Endodermal cell (in vitro differentiated cells): ENCODE data around the gene BICRA. TPM values are rescaled to one million over a fixed set of nuclear protein-coding genes. Genes with fewer than 3 reads are reported as not detected.

Experiments used
- DNase-seq: peaks from one replicate; pipeline ENCODE4 v3.0.0-alpha.2; 2017
- H3K27ac ChIP-seq: 2 replicates; pipeline ENCODE4 v1.5.1; 2013; ENCODE audit warnings: mild to moderate bottlenecking, low read depth, low read length, moderate library complexity
- H3K27me3 ChIP-seq: 2 replicates; pipeline ENCODE4 v1.6.1; 2013; ENCODE audit warnings: mild to moderate bottlenecking, low read length, moderate library complexity; ENCODE audit not compliant: insufficient read depth, control insufficient read depth, poor library complexity, severe bottlenecking
- H3K36me3 ChIP-seq: 2 replicates; pipeline ENCODE4 v1.7.0; 2013; ENCODE audit warnings: mild to moderate bottlenecking, low read length, moderate library complexity; ENCODE audit not compliant: control insufficient read depth, insufficient read depth
- H3K4me1 ChIP-seq: one replicate; pipeline ENCODE4 v1.7.0; 2013; ENCODE audit warnings: low read length; ENCODE audit not compliant: control insufficient read depth, insufficient read depth
- H3K4me3 ChIP-seq: 2 replicates; pipeline ENCODE4 v1.5.1; 2013; ENCODE audit warnings: mild to moderate bottlenecking, low read length, moderate library complexity
- H3K9ac ChIP-seq: 2 replicates; pipeline ENCODE4 v1.6.1; 2013; ENCODE audit warnings: mild to moderate bottlenecking, low read length, moderate library complexity; ENCODE audit not compliant: poor library complexity, severe bottlenecking; ENCODE audit errors: extremely low read depth
- H3K9me3 ChIP-seq: 2 replicates; pipeline ENCODE4 v1.6.1; 2013; ENCODE audit warnings: mild to moderate bottlenecking, low read length, moderate library complexity; ENCODE audit not compliant: control insufficient read depth
- H3K27ac Mint-ChIP-seq: 2 replicates; pipeline ENCODE4 v1.8.0; 2020; ENCODE audit warnings: mixed read lengths
- H3K27me3 Mint-ChIP-seq: 2 replicates; pipeline ENCODE4 v1.8.0; 2021; ENCODE audit warnings: mild to moderate bottlenecking, mixed read lengths; ENCODE audit not compliant: insufficient read depth
- H3K36me3 Mint-ChIP-seq: 2 replicates; pipeline ENCODE4 v1.8.0; 2020; ENCODE audit warnings: low read depth, mixed read lengths
- H3K4me1 Mint-ChIP-seq: 2 replicates; pipeline ENCODE4 v1.8.0; 2020; ENCODE audit warnings: mixed read lengths
- H3K4me3 Mint-ChIP-seq: 2 replicates; pipeline ENCODE4 v1.8.0; 2020; ENCODE audit warnings: mild to moderate bottlenecking, moderate library complexity, mixed read lengths
- H3K9me3 Mint-ChIP-seq: 2 replicates; pipeline ENCODE4 v1.8.0; 2020; ENCODE audit warnings: mild to moderate bottlenecking, mixed read lengths
- WGBS, 2 experiments: methylation state at CpG; one replicate each; pipeline versions ENCODE4 v1.1.5 to v1.1.7; 2013; ENCODE audit warnings: missing lambda C conversion rate in 2 of 2, mixed read lengths in 1 of 2; ENCODE audit not compliant: insufficient coverage in 1 of 2, insufficient read length in 1 of 2; 5-methylcytosine and 5-hydroxymethylcytosine counted together
- total RNA-seq, 2 donors: library from RNA; stranded (reverse); fragmentation: NEBNext Ultra II Directional in 1 of 2; extraction: Animal tissue kit (Norgen Biotek cat#: 25700) in 1 of 2; gene quantifications; 2 replicates in 1 of 2; 3 replicates in 1 of 2; pipeline ENCODE4 v1.2.1, GENCODE V29; 2021
- TF ChIP-seq, protein P1 (sequence below): fragments of 200-600 bp; sonication (generic); conservative IDR thresholded peaks from 2 replicates; pipeline ENCODE4 v1.5.0; 2021; ENCODE audit warnings: antibody characterized with exemption, mild to moderate bottlenecking

BICRA gene
- total RNA-seq, 2 donors from 2014 or later: 30.0 to 30.1 TPM

DNA sequence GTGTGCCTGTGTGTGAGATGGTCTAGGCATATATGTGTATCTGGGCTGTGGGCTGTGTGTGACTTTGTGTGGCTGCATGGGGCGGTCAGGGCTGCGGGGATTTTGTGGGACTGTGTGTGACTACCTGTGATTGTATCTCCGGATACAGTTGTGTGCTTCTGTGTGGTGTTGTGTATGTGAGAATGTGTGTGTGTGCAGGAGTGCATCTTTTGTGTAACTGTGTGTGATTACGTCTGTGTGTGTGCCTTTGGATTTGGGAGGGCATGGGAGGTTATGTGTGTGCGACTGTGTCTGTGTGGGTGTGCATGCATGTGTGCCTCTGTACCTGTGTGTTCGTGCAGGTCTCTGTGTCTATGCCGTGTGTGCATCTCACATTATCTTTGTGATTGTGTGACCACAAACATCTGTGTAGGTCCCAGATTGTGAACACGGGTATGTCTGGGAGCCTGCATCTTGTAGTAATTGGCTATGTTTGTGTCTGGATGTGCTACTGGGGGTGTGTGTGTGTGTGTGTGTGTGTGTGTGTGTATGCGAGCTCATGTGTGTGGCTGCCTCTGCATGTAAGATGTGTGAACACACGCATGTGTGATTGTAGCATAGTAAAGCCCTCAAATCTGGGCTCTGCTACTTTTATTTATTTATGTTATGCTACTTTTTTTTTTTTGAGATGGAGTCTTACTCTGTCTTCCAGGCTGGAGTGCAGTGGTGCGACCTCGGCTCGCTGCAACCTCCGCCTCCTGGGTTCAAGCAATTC is 111.9 kb downstream of the BICRA start:
- Histone ChIP-seq H3K36me3 (no peaks in the 10 kb centered on the region), H3K27ac (no peak overlapping the region), H3K27me3 (no peaks in the 10 kb centered on the region), H3K4me1 (no peaks in the 10 kb centered on the region), H3K4me3 (no peak overlapping the region), H3K9me3 (no peaks in the 10 kb centered on the region), H3K9ac (no peak overlapping the region)
- Mint-ChIP-seq H3K27me3 (peaks cover 1% of the 10 kb centered on the region), H3K9me3 (peaks cover 2% of the 10 kb centered on the region), H3K27ac (no peak overlapping the region), H3K36me3 (no peaks in the 10 kb centered on the region), H3K4me1 (peaks cover 3% of the 10 kb centered on the region), H3K4me3 (no peak overlapping the region)
- no peak for DNase-seq
- TF ChIP-seq, protein P1, sequence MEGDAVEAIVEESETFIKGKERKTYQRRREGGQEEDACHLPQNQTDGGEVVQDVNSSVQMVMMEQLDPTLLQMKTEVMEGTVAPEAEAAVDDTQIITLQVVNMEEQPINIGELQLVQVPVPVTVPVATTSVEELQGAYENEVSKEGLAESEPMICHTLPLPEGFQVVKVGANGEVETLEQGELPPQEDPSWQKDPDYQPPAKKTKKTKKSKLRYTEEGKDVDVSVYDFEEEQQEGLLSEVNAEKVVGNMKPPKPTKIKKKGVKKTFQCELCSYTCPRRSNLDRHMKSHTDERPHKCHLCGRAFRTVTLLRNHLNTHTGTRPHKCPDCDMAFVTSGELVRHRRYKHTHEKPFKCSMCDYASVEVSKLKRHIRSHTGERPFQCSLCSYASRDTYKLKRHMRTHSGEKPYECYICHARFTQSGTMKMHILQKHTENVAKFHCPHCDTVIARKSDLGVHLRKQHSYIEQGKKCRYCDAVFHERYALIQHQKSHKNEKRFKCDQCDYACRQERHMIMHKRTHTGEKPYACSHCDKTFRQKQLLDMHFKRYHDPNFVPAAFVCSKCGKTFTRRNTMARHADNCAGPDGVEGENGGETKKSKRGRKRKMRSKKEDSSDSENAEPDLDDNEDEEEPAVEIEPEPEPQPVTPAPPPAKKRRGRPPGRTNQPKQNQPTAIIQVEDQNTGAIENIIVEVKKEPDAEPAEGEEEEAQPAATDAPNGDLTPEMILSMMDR: no peak
- WGBS, 2 experiments: 94 to 98% methylated on average over 7 to 14 of the region's 14 CpGs

GRCh38 chr19:47723581-47723940 is 114.6 kb downstream of the BICRA start:
- Mint-ChIP-seq H3K36me3 (peaks cover 1% of the 10 kb centered on the region), H3K27me3 (peaks cover 3% of the 10 kb centered on the region), H3K9me3 (no peaks in the 10 kb centered on the region), H3K4me1 (peaks cover 3% of the 10 kb centered on the region), H3K4me3 (no peak overlapping the region), H3K27ac (no peak overlapping the region)
- H3K4me3 ChIP-seq: no peak overlapping the region
- H3K36me3 ChIP-seq: no peaks in the 10 kb centered on the region
- H3K4me1 ChIP-seq: no peaks in the 10 kb centered on the region
- TF ChIP-seq, protein P1: no peak
- no peaks in the 10 kb centered on the region for H3K27me3 ChIP-seq
- WGBS, 2 experiments: 44 to 67% methylated on average over 5 to 7 of the region's 7 CpGs
- H3K9me3 ChIP-seq: no peaks in the 10 kb centered on the region
- H3K9ac ChIP-seq: no peak overlapping the region
- no peak for DNase-seq
- H3K27ac ChIP-seq: no peak overlapping the region

DNA sequence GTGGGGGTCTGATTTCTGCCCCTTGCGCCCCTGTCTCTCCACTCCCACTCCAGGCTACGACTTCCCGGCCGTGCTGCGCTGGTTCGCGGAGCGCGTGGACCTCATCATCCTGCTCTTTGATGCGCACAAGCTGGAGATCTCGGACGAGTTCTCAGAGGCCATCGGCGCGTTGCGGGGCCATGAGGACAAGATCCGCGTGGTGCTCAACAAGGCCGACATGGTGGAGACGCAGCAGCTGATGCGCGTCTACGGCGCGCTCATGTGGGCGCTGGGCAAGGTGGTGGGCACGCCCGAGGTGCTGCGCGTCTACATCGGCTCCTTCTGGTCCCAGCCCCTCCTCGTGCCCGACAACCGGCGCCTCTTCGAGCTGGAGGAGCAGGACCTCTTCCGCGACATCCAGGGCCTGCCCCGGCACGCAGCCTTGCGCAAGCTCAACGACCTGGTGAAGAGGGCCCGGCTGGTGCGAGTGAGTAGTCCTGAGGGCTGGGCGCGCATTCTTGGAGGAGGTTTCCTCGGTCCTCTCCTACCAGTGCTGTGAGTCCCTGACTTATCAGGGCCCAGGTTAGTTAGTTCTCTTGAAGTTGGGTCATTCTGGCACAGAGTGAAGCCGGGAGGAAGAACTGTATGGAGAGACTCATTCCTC is 116.9 kb downstream of the BICRA start:
- Histone ChIP-seq H3K9ac (no peak overlapping the region), H3K4me1 (no peaks in the 10 kb centered on the region), H3K27ac (no peak overlapping the region), H3K9me3 (no peaks in the 10 kb centered on the region), H3K27me3 (no peaks in the 10 kb centered on the region), H3K36me3 (no peaks in the 10 kb centered on the region), H3K4me3 (no peak overlapping the region)
- Mint-ChIP-seq H3K4me1 (peaks cover 9% of the 10 kb centered on the region), H3K36me3 (peaks cover 1% of the 10 kb centered on the region), H3K27me3 (peaks cover 4% of the 10 kb centered on the region), H3K27ac (no peak overlapping the region), H3K9me3 (no peaks in the 10 kb centered on the region), H3K4me3 (no peak overlapping the region)
- DNase-seq: no peak
- TF ChIP-seq, protein P1: no peak
- 96 to 98% methylated on average over 33 to 48 of the region's 48 CpGs for WGBS, 2 experiments
